ENCODE measurements around the gene FRRS1L.

Gene FRRS1L, protein sequence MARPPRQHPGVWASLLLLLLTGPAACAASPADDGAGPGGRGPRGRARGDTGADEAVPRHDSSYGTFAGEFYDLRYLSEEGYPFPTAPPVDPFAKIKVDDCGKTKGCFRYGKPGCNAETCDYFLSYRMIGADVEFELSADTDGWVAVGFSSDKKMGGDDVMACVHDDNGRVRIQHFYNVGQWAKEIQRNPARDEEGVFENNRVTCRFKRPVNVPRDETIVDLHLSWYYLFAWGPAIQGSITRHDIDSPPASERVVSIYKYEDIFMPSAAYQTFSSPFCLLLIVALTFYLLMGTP

GRCh38 chr9:109166771-109167601 is at the start of gene FRRS1L:
Gene FRRS1L (minus strand): TSS chr9:109167249. CDS start chr9:109167138, 111 bp downstream.
- Histone ChIP-seq H3K27me3 (ENCODE audit: control insufficient read depth, insufficient read depth, low read length) (peaks cover 3% of the 10 kb centered on the region), H3K27ac (ENCODE audit: low read depth, low read length) (no peak within 1 kb of the TSS), H3K4me3 (ENCODE audit: low read length) (peak within 1 kb of the TSS; percentile 40)

DNA sequence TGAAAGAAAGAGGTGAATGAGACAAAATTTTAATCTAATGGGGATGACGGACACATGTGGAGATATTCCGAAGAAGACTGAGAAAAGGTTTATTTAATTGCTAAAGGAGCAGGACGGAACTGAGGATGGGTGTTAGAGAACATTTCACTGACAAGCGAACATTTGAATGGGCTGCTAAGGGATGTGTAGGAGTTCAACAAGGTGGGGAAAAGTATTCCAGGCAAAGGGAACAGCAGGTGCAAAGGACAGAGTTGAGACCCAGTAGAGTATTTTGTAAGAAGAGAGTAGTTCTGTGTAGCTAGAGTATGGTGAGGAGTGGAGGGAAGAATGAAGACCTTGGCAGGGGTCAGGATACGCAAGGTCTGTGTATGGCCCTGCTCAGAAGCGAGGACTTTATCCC is 47.4 kb upstream of the FRRS1L start:
- no peaks in the 10 kb centered on the region for H3K4me1 ChIP-seq (ENCODE audit: control insufficient read depth, insufficient read depth, low read length)

More at GRCh38 chr9:109166771-109167601, at the start of gene FRRS1L:
- H3K9ac ChIP-seq (ENCODE audit: low read length): no peak within 1 kb of the TSS
- no peaks in the 10 kb centered on the region for H3K4me1 ChIP-seq (ENCODE audit: control insufficient read depth, insufficient read depth, low read length)
- no peaks in the 10 kb centered on the region for H3K36me3 ChIP-seq (ENCODE audit: control insufficient read depth, insufficient read depth, low read length)

GRCh38 chr9:109213285-109214121 is 46.5 kb upstream of the FRRS1L start:
- Histone ChIP-seq H3K4me1 (ENCODE audit: control insufficient read depth, insufficient read depth, low read length) (no peaks in the 10 kb centered on the region), H3K36me3 (ENCODE audit: control insufficient read depth, insufficient read depth, low read length) (no peaks in the 10 kb centered on the region), H3K4me3 (ENCODE audit: low read length) (no peak overlapping the region), H3K27ac (ENCODE audit: low read depth, low read length) (no peak overlapping the region), H3K27me3 (ENCODE audit: control insufficient read depth, insufficient read depth, low read length) (no peaks in the 10 kb centered on the region), H3K9ac (ENCODE audit: low read length) (no peak overlapping the region)

More for the DNA sequence above, 47.4 kb upstream of the FRRS1L start:
- no peaks in the 10 kb centered on the region for H3K36me3 ChIP-seq (ENCODE audit: control insufficient read depth, insufficient read depth, low read length)
- no peak overlapping the region for H3K4me3 ChIP-seq (ENCODE audit: low read length)
- H3K27ac ChIP-seq (ENCODE audit: low read depth, low read length): no peak overlapping the region
- H3K27me3 ChIP-seq (ENCODE audit: control insufficient read depth, insufficient read depth, low read length): no peaks in the 10 kb centered on the region
- no peak overlapping the region for H3K9ac ChIP-seq (ENCODE audit: low read length)

DNA sequence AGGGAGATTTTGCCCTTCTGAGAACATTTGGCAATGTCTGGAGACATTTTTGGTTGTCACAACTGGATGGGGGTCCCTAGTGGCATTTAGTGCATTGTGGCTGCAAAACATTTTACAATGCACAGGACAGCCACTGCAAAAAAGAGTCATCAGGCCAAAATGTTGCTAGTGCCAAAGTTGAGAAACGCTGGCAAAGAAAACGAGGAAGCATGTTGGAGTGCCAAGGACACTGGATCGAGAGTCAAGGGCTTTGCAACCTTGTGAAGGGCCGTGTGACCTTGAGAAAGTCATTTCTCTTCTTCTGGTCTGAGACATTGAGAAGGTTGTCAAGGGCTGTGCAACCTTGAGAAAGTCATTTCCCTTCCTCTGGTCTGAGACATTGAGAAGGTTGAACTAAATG is 45.7 kb upstream of the FRRS1L start:
- Histone ChIP-seq H3K4me1 (ENCODE audit: control insufficient read depth, insufficient read depth, low read length) (no peaks in the 10 kb centered on the region), H3K27me3 (ENCODE audit: control insufficient read depth, insufficient read depth, low read length) (no peaks in the 10 kb centered on the region), H3K36me3 (ENCODE audit: control insufficient read depth, insufficient read depth, low read length) (no peaks in the 10 kb centered on the region), H3K27ac (ENCODE audit: low read depth, low read length) (no peak overlapping the region), H3K4me3 (ENCODE audit: low read length) (no peak overlapping the region), H3K9ac (ENCODE audit: low read length) (no peak overlapping the region)

GRCh38 chr9:109206670-109207069 is 39.6 kb upstream of the FRRS1L start:
- Histone ChIP-seq H3K4me3 (ENCODE audit: low read length) (no peak overlapping the region), H3K36me3 (ENCODE audit: control insufficient read depth, insufficient read depth, low read length) (no peaks in the 10 kb centered on the region), H3K4me1 (ENCODE audit: control insufficient read depth, insufficient read depth, low read length) (no peaks in the 10 kb centered on the region), H3K9ac (ENCODE audit: low read length) (no peak overlapping the region), H3K27ac (ENCODE audit: low read depth, low read length) (no peak overlapping the region), H3K27me3 (ENCODE audit: control insufficient read depth, insufficient read depth, low read length) (no peaks in the 10 kb centered on the region)

DNA sequence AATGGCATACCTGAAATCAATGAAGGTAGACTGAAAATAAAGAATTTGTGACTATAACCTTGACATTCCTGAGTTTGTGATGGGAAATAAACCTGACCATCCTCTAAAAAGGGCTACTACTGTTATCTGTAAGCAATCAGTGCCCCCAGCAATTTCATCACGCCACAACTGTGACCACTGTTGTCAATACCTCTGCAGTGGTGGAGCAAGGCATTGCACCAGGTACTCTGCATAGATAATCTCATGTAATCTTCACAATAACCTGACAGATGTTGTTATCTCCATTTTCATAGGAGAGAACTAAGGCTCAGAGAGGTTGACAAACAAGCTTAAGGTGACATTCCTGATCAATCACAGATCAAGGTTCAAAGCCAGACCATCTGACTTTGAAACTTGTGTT is 38.5 kb upstream of the FRRS1L start:
- H3K4me3 ChIP-seq (ENCODE audit: low read length): no peak overlapping the region
- no peak overlapping the region for H3K9ac ChIP-seq (ENCODE audit: low read length)
- no peaks in the 10 kb centered on the region for H3K4me1 ChIP-seq (ENCODE audit: control insufficient read depth, insufficient read depth, low read length)
- H3K27me3 ChIP-seq (ENCODE audit: control insufficient read depth, insufficient read depth, low read length): no peaks in the 10 kb centered on the region
- H3K36me3 ChIP-seq (ENCODE audit: control insufficient read depth, insufficient read depth, low read length): no peaks in the 10 kb centered on the region
- no peak overlapping the region for H3K27ac ChIP-seq (ENCODE audit: low read depth, low read length)

DNA sequence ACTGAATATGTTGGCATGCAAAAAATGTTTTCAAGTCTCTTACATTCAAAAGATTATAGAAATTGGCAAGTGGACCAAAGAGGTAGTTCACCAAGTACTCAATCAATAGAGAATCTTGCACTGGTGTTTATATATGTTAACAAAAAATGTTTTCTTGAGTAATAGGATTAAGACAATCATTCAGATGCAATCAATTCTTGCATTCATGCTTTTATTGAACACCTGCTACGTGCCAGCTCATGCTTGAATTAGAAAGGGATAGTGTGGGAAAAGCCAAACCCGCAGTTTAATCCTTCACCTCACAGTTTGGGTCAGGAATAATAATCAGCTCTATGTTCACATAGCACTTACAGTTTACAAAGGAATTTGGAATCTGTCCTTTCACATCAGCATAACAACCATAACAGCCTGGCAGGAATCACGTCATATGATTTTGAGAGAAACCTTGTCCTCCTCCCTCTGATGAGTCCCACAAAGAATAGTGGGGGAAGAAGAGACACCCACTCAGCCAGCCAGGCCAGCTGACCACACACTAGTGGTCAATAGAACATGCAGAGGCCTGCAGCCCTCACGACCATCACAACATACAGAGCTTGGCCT is 36.8 kb upstream of the FRRS1L start:
- Histone ChIP-seq H3K4me1 (ENCODE audit: control insufficient read depth, insufficient read depth, low read length) (no peaks in the 10 kb centered on the region), H3K36me3 (ENCODE audit: control insufficient read depth, insufficient read depth, low read length) (no peaks in the 10 kb centered on the region), H3K9ac (ENCODE audit: low read length) (no peak overlapping the region), H3K27ac (ENCODE audit: low read depth, low read length) (no peak overlapping the region), H3K4me3 (ENCODE audit: low read length) (no peak overlapping the region), H3K27me3 (ENCODE audit: control insufficient read depth, insufficient read depth, low read length) (no peaks in the 10 kb centered on the region)

GRCh38 chr9:109199676-109200075 is 32.6 kb upstream of the FRRS1L start:
- H3K27ac ChIP-seq (ENCODE audit: low read depth, low read length): no peak overlapping the region
- H3K4me1 ChIP-seq (ENCODE audit: control insufficient read depth, insufficient read depth, low read length): no peaks in the 10 kb centered on the region
- H3K36me3 ChIP-seq (ENCODE audit: control insufficient read depth, insufficient read depth, low read length): no peaks in the 10 kb centered on the region

DNA sequence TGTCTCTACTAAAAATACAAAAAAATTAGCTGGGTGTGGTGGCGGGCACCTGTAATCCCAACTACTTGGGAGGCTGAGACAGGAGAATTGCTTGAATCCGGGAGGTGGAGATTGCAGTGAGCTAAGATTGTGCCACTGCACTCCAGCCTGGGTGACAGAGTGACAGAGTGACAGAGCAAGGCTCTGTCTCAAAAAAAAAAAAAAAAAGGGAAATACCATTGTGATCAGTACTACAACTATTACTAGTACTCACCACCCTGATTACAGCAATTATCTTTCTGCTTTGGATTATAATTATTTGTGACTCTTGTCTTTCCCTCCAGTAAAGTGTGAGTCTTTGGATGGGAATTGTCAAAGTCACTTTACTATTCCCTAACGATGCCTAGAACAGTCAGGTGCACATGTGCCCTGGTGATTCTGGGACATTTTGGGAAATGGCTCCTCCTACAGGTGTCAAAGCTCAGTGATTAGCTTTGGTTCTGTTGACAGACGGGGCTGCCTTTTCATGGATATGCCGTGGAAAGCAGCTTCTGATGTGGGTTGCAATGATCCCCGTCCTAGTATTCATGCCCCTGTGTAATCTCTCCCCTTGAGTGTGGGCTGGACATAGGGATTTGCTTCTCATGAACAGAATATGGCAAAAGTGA is 31.8 kb upstream of the FRRS1L start:
- Histone ChIP-seq H3K36me3 (ENCODE audit: control insufficient read depth, insufficient read depth, low read length) (no peaks in the 10 kb centered on the region), H3K9ac (ENCODE audit: low read length) (no peak overlapping the region), H3K27ac (ENCODE audit: low read depth, low read length) (no peak overlapping the region), H3K4me3 (ENCODE audit: low read length) (no peak overlapping the region), H3K4me1 (ENCODE audit: control insufficient read depth, insufficient read depth, low read length) (no peaks in the 10 kb centered on the region), H3K27me3 (ENCODE audit: control insufficient read depth, insufficient read depth, low read length) (no peaks in the 10 kb centered on the region)

More at GRCh38 chr9:109199676-109200075, 32.6 kb upstream of the FRRS1L start:
- no peak overlapping the region for H3K4me3 ChIP-seq (ENCODE audit: low read length)
- no peaks in the 10 kb centered on the region for H3K27me3 ChIP-seq (ENCODE audit: control insufficient read depth, insufficient read depth, low read length)
- H3K9ac ChIP-seq (ENCODE audit: low read length): no peak overlapping the region

DNA sequence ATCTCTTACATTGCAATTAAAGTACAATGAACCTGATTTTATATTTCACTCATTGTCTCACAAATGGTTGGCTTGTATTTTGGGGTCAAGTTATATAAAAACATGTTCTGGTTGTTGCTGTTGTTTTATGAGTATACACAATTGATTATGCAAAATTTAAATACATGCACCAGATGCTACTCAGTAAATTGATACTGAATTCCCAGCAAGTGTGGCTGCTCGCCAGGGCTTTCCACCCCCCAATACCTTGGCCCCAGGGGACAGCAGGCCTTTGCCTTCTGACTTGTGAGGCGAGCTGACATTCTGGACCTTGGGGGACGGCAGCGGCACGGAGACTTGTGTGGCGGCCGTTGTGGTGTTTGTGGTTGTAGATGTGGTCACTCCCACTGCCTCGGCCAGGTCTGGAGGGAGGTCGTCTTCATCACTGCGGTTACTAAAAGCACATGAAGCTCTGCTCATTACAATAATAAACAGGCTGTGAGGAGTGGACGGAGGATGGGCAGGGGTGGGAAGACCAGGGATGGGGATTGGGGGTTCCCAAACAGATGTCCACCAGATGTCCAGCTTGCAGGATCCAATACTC is 27.0 kb upstream of the FRRS1L start:
- H3K4me3 ChIP-seq (ENCODE audit: low read length): no peak overlapping the region
- H3K27me3 ChIP-seq (ENCODE audit: control insufficient read depth, insufficient read depth, low read length): no peaks in the 10 kb centered on the region
- no peaks in the 10 kb centered on the region for H3K36me3 ChIP-seq (ENCODE audit: control insufficient read depth, insufficient read depth, low read length)
- H3K27ac ChIP-seq (ENCODE audit: low read depth, low read length): no peak overlapping the region
- H3K9ac ChIP-seq (ENCODE audit: low read length): no peak overlapping the region
- no peaks in the 10 kb centered on the region for H3K4me1 ChIP-seq (ENCODE audit: control insufficient read depth, insufficient read depth, low read length)

GRCh38 chr9:109192732-109193361 is 25.8 kb upstream of the FRRS1L start:
- Histone ChIP-seq H3K9ac (ENCODE audit: low read length) (no peak overlapping the region), H3K27ac (ENCODE audit: low read depth, low read length) (no peak overlapping the region), H3K4me1 (ENCODE audit: control insufficient read depth, insufficient read depth, low read length) (no peaks in the 10 kb centered on the region), H3K27me3 (ENCODE audit: control insufficient read depth, insufficient read depth, low read length) (no peaks in the 10 kb centered on the region), H3K4me3 (ENCODE audit: low read length) (no peak overlapping the region), H3K36me3 (ENCODE audit: control insufficient read depth, insufficient read depth, low read length) (no peaks in the 10 kb centered on the region)
